HG03558 (cell line): ENCODE results near the gene POU2F2.
"Not testable (repeated sequence)": the region's sequence is repeated elsewhere in the genome, so short reads cannot be mapped to it uniquely, and the experiment has no call there.

Experiments
- ATAC-seq: cut with Tn5 transposase; IDR thresholded peaks from one replicate; pipeline ENCODE4 v1.9.1; 2021; ENCODE audit warnings: moderate number of reproducible peaks; ENCODE audit not compliant: unreplicated experiment; ENCODE audit errors: extremely low read depth

The POU2F2 gene

DNA sequence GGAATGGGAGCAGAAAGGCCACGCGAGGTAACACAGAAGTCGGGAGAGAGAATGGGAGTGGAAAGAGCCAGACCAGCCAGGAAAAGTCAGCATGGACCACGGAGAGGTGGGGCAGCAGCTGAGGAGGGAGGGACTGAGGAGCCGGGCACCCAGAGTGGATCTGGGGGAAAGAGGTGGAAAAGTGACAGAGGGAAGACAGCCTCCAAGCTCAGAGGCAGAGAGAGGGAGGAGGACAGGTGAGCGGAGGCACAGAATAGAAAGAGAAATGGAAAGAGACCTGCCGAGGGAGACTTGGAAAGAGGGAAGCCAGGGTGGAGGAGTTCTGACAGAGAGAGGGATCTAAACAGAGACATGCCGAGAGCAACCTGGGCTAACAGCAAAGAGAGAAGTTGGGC lies 63.9 kb downstream of the POU2F2 start:
- no peak for ATAC-seq

DNA sequence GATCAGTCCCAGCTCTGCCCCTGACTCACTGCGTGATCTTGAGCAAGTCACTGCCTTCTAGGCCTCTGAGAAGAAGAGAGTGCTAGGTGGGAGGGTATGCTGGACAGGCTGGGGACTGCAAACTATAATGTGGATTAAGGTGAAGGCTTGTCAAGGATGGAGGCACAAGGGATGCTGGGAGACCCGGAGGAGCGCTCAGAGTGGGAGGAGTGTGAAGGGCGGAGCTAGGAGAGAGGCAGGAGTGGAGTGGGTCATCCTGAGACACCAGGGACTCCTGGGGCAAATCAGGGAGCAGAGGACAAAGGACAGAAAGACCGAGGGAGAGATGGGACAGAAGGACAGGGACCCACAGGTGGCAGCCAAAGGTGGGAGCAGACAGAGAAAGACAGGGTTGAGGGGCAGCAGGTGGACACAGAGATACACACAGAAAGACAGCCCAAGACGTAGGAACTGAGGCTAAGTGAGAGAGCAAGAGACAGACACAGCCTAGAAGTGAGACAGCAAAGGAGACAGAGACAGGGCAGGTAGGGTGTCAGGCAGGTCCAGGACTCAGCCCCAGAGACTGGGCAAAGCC lies 64.8 kb downstream of the POU2F2 start:
- ATAC-seq, result no peak

GRCh38 chr19:42066075-42066754 lies 66.0 kb downstream of the POU2F2 start:
- no peak for ATAC-seq

- ATAC-seq, result no peak
Measured at GRCh38 chr19:42065511-42065910, 66.7 kb downstream of the POU2F2 start.

- no peak for ATAC-seq
Measured at GRCh38 chr19:42065051-42065450, 67.2 kb downstream of the POU2F2 start.

DNA sequence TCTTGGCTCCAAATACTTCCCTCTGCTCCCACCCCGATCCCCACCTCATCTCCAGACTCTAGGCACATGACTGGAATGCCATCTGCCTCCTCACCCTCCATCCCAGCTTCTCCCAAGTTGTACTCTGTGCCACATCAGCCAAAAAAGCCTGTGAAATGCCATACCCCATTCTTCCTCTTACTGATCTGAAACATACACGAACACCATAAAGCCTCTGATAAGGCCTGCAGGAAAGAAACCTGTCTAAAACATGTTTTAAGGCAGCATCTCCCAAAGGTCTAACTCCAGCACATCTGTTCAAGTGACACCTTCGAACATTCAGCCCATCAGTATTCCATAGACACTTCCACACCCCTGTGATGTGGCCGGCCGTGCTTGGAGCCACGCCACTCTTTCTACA lies 67.8 kb downstream of the POU2F2 start:
- ATAC-seq, result no peak

- ATAC-seq, result no peak
Measured at GRCh38 chr19:42062381-42062780, 69.9 kb downstream of the POU2F2 start.

DNA sequence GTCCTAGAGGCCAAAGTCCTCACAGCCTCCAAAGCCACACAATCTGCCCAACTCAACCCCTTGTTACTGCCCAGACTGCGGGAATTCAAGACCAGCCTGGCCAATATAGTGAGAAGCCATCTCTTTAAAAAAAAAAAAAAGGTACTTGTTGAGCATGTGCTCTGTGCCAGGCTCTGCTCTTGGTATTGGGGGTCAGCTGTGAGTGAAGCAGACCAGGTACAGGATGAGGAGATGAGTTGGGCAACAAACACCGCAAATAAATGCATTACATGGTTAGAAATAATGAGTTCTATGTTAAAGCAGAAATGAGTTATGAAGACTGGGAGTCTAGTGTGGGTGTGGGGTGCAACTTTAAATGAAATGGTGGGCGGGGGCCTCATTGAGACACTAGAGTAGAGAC lies 72.1 kb downstream of the POU2F2 start:
- ATAC-seq, result no peak

GRCh38 chr19:42059196-42059595 lies 73.0 kb downstream of the POU2F2 start:
- no peak for ATAC-seq

- no peak for ATAC-seq
Measured at GRCh38 chr19:42057846-42058245, 74.4 kb downstream of the POU2F2 start.

DNA sequence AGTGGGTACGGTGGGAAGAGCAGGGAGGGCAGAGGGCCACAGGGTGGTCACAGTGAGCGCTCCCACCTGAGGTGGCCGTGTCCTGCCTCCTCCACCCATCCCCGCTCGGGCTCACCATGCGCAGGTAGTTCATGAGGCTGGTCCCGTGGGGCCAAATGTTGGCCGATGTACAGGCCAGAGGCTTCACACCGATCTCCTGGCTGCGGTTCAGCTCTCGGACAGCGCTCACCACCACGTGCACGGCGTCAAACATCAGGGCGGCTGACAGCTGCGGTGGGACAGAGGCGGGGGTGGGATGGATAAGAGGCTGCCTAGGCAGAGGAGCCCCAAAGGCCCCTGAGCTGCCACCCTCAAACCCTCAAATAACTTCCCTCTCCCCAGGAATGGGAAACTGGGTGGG lies 78.0 kb downstream of the POU2F2 start:
- no peak for ATAC-seq

- no peak for ATAC-seq
Measured at GRCh38 chr19:42053037-42053935, 79.0 kb downstream of the POU2F2 start.

DNA sequence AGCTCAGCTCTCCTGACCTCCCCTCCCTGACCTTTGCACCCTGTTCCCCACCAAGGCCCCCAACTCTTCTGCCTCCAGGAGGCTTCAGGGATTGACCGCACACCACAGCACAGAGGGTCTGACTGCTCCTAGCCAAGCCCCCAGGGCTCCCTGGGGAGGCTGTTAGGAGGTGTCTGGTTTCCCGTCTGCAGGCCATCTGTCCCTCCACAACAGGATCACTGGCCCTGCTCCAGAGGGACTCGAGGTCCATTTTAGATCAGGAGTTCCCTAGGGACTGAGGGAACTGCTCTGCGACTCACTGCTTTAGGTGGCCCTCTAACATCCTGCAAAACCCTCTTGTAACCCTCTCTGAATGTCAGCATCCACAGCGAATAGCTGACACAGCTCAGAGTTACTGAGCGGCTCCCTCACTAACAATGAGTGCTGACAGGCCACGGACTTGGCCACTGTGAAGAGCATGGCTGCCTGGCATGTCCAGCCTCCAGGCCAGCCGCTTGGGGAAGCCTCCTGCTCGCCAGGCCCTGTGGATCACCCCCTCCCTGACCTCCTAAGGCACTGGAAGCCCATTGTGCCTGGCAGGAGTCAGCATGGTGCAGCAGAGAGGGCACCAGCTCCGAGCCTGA lies 79.9 kb downstream of the POU2F2 start:
- ATAC-seq, result no peak

DNA sequence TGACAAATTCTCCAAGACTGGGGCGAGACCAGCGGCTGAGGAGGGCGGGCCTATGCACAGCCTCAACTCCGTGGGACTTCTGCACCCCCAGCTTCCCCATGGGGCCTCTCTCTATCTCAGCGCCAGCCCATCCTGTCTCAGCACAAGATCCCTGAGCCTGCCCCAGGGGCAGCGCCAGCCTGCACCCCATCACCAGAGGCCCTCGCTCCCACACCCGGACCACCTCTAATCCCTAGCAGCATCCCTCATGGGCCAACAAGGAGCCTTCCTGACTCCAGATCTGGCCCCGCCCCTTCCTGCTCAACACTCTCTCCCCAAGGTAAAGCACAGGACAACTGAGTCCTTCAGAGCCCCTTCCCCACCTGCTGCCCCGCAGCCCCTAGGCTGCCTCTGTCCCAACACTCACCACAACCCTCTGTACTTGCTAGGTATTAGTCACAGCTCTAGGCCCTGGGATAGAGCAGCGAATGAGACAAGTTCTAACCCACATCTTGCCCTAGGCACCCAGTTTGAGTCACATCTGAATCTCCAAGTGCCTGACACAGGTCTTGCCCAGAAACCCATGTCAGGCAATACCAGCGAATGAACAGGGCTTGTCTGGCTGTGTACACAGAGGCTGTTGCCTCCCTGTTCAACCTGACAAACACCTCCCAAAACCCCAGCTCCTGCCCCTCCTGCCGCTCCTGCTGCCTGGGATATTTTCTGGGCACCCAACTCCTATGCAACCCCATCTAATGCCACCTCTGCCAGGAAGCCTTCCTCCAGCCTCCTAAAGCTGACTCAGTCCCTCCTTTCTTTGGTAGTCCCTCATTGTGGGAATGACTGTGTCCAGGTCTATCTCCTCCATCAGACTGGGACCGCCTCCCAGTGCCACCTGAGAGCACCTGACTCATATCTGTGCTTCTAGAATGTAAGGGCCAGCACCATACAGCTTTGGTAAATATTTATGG lies 80.8 kb downstream of the POU2F2 start:
- ATAC-seq, result no peak

DNA sequence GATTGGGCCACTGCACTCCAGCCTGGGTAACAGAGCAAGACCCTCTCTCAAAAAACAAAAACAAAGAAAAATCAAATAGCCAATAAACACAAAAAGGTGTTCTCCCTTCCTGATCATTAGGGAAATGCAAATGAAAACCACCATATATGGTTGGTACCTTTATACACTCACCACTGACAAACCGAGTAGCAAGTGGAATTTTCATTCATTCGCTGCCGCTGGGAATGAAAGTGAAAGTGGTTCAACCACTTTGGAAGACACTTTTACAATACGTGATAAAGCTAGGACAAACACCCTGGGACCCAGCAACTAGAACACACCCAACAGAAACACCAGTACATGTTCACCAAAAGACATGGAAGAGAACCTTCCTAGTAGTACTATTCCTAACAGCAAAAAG lies 83.3 kb downstream of the POU2F2 start:
- ATAC-seq, result no peak

DNA sequence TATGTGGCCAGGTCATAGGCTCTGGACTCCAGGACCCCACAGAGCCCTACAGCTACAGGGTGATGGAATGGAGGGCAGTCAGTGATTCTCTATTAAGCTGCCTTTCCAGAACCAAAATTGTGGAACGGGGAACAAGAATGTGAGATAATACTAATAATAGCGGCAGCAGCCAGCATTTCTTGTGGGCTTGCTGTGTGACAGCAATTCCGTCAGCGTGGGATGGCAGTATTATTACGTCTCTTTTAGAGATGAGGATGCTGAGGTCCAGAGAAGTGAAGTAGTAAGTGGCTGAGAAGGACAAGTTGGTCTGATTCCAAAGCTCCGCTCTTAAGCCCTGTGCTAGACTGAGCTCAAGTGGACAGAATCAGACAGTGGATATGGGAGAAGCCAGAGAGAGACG lies 86.7 kb downstream of the POU2F2 start:
- no peak for ATAC-seq

DNA sequence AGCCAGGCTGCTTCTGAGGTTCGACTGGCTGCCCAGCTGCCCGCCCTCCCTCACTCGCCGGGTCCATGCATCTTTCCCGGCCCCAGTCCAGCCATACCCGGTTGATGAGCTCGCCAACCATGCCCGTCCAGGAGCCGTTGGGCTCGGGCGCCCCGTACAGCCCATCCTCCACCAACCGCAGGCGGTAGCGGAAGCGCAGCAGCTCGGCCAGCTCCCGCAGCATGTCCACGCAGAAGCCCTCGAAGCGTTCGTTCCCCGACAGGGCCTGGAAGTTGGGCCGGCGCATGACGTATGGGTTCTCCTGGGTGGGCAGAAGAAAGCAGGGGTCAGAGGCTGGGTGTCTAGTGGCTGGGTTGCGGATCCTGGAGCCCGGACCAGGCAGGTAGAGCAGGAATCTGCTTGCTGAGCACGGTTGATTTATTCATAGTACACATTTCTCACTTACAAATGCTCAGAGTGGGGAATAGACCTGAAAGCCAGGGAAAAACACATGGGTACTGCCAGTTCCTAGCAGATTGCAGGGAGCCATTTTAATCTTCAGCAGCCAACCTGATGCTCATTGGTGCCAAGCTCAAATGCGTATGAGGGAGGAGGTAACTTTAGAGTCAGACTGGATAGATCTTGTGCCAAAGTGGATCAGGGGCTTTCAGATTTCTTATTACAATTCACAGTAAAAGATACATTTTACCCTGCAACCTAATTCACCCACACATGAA lies 89.6 kb downstream of the POU2F2 start:
- no peak for ATAC-seq

DNA sequence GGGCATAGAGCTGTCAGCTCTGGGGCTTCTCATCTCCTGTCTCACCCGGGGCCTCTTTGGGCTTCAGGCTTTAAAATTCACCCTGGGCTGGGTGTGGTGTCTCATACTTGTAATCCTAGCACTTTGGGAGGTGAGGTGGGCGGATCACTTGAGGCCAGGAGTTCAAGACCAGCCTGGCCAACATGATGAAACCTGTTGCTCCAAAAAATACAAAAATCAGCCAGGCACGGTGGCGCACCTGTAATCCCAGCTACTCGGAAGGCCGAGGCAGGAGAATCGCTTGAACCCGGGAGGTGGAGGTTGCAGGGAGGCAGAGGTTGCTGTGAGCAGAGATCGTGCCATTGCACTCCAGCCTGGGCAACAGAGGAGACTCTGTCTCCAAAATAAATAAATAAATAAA lies 91.8 kb downstream of the POU2F2 start:
- ATAC-seq, result not testable (repeated sequence)

DNA sequence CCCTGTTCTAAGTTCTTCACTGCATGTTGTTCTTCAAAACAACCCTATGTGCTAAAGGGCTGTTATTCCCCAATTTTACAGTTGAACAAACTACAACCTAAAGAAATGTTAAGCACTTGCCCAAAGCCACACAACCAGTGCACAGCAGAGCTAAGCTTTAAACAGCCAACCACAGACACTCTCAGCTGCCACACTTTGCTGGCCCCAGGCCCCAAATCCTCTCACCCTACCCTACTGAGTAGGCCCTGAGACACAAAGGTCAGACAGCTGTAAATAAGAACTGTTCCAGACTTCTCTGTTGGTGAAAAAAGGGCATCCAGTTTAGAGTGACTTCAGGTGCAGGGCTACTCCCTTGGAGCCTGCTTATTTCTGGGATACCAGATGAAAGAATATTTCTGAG lies 92.2 kb downstream of the POU2F2 start:
- no peak for ATAC-seq
